Right lobe of liver (tissue), 6 donors: ENCODE data around the gene MAN1B1. TPM values are rescaled to one million over a fixed set of nuclear protein-coding genes. Genes with fewer than 3 reads are reported as not detected.

Experiments
- ATAC-seq, 4 donors: fragments of 200-7000 bp; cut with Tn5 transposase; one replicate each; pipeline ENCODE4 v1.9.1; 2020; ENCODE audit warnings: mild to moderate bottlenecking in 4 of 4, moderate library complexity in 4 of 4
- DNase-seq, 3 donors: peaks; one replicate each; pipeline ENCODE4 v3.0.0-alpha.2; 2020
- H3K27ac ChIP-seq, 3 donors: fragments of 200-600 bp; one replicate each; pipeline ENCODE4 v1.8.0; 2022
- H3K27me3 ChIP-seq, 2 donors: fragments of 200-600 bp; one replicate each; pipeline ENCODE4 v1.8.0; 2022
- H3K36me3 ChIP-seq, 4 donors: fragments of 200-600 bp; sonication (generic) in 1 of 4; one replicate each; pipeline versions ENCODE4 v1.5.1 to v1.8.0; 2017 to 2022; ENCODE audit warnings: control low read depth in 1 of 4
- H3K4me1 ChIP-seq, 4 donors: fragments of 200-600 bp; sonication (generic) in 1 of 4; one replicate each; pipeline versions ENCODE4 v1.5.1 to v1.8.0; 2017 to 2022; ENCODE audit warnings: control low read depth in 1 of 4
- H3K4me3 ChIP-seq, 3 donors: fragments of 200-600 bp; one replicate each; pipeline ENCODE4 v1.8.0; 2022
- H3K9me3 ChIP-seq, 4 donors: fragments of 200-600 bp; sonication (generic) in 1 of 4; one replicate each; pipeline versions ENCODE4 v1.5.1 to v1.8.0; 2017 to 2022; ENCODE audit warnings: control low read depth in 1 of 4
- POLR2A ChIP-seq: fragments of 450-650 bp; IDR thresholded peaks from one replicate; pipeline ENCODE4 v1.6.1; 2017; ENCODE audit warnings: antibody characterized with exemption, mild to moderate bottlenecking
- WGBS: methylation state at CpG from one replicate; pipeline ENCODE4 v1.1.6; 2018; ENCODE audit warnings: low coverage, low lambda C conversion rate; ENCODE audit not compliant: insufficient coverage; ENCODE audit errors: missing lambda C conversion rate; 5-methylcytosine and 5-hydroxymethylcytosine counted together
- intact Hi-C, 2 donors: fragments of 100-400 bp; cut with DNase I; formaldehyde crosslinking; loops; one replicate each; pipeline versions ENCODE4 v1.11.2 to v1.14.1; 2022
- total RNA-seq, 6 experiments: library from RNA; depleted of rRNA in 2 of 6; stranded (reverse); fragments of >200 nt in 2 of 6; fragmentation: NEBNext Ultra II Directional in 3 of 6; extraction: Animal tissue kit (Norgen Biotek cat#: 25700) in 3 of 6; gene quantifications; one replicate each; pipeline versions ENCODE4 v1.1.0 to v1.2.4, GENCODE V29; 2016 to 2023
- TF ChIP-seq, protein P1 (sequence below), 4 donors: fragments of 200-600 bp in 3 of 4; fragments of 450-650 bp in 1 of 4; IDR thresholded peaks; one replicate each; pipeline versions ENCODE4 v1.5.1 to v1.8.0; 2016 to 2022; ENCODE audit warnings: antibody characterized with exemption in 4 of 4, mild to moderate bottlenecking in 2 of 4
- donor health status: DM: no; HTN: yes; CAD: no.
- donor health status: DM: no; HTN: no; CAD: no.
- donor health status: DM: no; HTN: no; CAD: no.
- donor health status: DM: no; HTN: yes; CAD: no.
- donor health status: DM: no; HTN: yes; CAD: no.

Gene MAN1B1
- total RNA-seq, 6 experiments from 2014 or later = 24.0 to 39.1 (median 28.8) TPM

DNA sequence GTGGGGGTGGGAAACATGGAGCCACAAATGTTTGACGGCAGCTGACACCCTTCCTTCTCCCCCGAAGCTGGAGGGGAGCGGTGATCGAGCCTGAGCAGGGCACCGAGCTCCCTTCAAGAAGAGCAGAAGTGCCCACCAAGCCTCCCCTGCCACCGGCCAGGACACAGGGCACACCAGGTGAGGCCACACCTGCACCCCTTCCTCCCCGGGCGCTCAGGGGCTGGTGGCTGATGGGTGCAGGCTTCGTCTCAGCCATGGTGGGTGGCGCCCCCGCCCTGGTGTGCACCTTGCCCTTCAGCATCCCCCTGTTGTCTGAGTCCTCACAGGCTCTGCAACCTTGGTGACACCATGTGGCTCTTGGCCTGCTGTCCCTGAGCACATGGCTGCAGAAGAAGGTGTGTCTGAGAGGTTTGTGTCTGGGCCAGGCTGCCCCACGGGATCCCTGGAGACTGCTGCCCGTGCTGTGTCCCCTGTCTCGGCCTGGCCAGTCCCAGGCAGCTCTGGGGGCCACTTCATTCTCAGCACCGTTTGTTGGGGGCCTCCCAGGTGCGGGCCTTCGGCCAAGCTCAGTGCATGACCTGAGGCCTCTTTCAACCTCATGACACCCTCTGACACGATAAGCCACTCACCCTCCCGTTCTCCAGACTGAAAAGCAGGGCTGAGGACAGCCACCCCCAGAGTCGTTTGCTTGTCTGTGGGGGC, 11.1 kb downstream of the MAN1B1 start:
- H3K36me3 ChIP-seq = peaks cover 0 to 29% (median 7%) of the 10 kb centered on the region in 4 donors
- ATAC-seq (peak in 1 of 4 donors; percentile 10), DNase-seq (no peak)
- no peak overlapping the region for H3K4me3 ChIP-seq
- intact Hi-C loops = loop anchor here in 1 of 2 donors (10.0 kb wide), 1 partner anchor 297 kb away; no protein-coding TSS in a partner anchor
- TF ChIP-seq POLR2A = no peak
- TF ChIP-seq, protein P1, sequence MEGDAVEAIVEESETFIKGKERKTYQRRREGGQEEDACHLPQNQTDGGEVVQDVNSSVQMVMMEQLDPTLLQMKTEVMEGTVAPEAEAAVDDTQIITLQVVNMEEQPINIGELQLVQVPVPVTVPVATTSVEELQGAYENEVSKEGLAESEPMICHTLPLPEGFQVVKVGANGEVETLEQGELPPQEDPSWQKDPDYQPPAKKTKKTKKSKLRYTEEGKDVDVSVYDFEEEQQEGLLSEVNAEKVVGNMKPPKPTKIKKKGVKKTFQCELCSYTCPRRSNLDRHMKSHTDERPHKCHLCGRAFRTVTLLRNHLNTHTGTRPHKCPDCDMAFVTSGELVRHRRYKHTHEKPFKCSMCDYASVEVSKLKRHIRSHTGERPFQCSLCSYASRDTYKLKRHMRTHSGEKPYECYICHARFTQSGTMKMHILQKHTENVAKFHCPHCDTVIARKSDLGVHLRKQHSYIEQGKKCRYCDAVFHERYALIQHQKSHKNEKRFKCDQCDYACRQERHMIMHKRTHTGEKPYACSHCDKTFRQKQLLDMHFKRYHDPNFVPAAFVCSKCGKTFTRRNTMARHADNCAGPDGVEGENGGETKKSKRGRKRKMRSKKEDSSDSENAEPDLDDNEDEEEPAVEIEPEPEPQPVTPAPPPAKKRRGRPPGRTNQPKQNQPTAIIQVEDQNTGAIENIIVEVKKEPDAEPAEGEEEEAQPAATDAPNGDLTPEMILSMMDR (IDR thresholded peaks at IDR 0.05) = no peak
- WGBS = no CpG with 5 or more reads among the region's 20 CpGs
- no peak overlapping the region for H3K27ac ChIP-seq
- no peaks in the 10 kb centered on the region for H3K4me1 ChIP-seq
- no peaks in the 10 kb centered on the region for H3K27me3 ChIP-seq
- no peaks in the 10 kb centered on the region for H3K9me3 ChIP-seq

- TF ChIP-seq POLR2A = no peak
- DNase-seq (no peak), ATAC-seq (peak in 1 of 4 donors; percentile 37)
- Histone ChIP-seq H3K27ac (no peak overlapping the region), H3K27me3 (no peaks in the 10 kb centered on the region), H3K4me1 (no peaks in the 10 kb centered on the region), H3K36me3 (peaks cover 0 to 35% (median 7%) of the 10 kb centered on the region in 4 donors), H3K4me3 (no peak overlapping the region), H3K9me3 (no peaks in the 10 kb centered on the region)
- no CpG with 5 or more reads among the region's 14 CpGs for WGBS
- intact Hi-C loops = loop anchor here in 1 of 2 donors (10.0 kb wide), 1 partner anchor 296 kb away; no protein-coding TSS in a partner anchor
Measured at GRCh38 chr9:137099231-137099630, 12.4 kb downstream of the MAN1B1 start.

DNA sequence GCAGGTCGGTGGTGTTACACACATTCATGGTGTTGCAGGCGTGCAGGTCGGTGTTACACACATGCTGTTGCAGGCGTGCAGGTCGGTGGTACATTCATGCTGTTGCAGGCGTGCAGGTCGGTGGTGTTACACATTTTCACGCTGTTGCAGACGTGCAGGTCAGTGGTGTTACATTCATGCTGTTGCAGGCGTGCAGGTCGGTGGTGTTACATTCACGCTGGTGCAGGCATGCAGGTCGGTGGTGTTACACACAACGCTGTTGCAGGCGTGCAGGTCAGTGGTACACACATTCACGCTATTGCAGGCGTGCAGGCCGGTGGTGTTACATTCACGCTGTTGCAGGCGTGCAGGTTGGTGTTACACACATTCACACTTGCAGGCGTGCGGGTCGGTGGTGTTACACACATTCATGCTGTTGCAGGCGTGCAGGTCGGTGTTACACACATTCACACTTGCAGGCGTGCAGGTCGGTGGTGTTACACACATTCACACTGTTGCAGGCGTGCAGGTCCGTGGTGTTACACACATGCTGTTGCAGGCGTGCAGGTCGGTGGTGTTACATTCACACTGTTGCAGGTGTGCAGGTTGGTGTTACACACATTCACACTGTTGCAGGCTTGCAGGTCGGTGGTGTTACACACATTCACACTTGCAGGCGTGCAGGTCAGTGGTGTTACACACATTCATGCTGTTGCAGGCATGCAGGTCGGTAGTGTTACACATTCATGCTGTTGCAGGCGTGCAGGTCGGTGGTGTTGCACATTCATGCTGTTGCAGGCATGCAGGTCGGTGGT, 16.6 kb downstream of the MAN1B1 start:
- TF ChIP-seq POLR2A = no peak
- 90% methylated on average over 26 of the region's 37 CpGs for WGBS
- intact Hi-C loops = no loop called here
- DNase-seq (no peak), ATAC-seq (no peak)
- Histone ChIP-seq H3K9me3 (no peaks in the 10 kb centered on the region), H3K4me3 (no peak overlapping the region), H3K27ac (no peak overlapping the region), H3K36me3 (peaks cover 0 to 51% (median 6%) of the 10 kb centered on the region in 4 donors), H3K27me3 (no peaks in the 10 kb centered on the region), H3K4me1 (no peaks in the 10 kb centered on the region)

- no peaks in the 10 kb centered on the region for H3K4me1 ChIP-seq
- H3K36me3 ChIP-seq = peaks cover 0 to 46% (median 5%) of the 10 kb centered on the region in 4 donors
- H3K27me3 ChIP-seq = no peaks in the 10 kb centered on the region
- no peak for DNase-seq
- no peak overlapping the region for H3K27ac ChIP-seq
- intact Hi-C loops = no loop called here
- TF ChIP-seq, protein P1 (IDR thresholded peaks at IDR 0.05) = no peak
- TF ChIP-seq POLR2A = no peak
- H3K9me3 ChIP-seq = no peaks in the 10 kb centered on the region
- no peak overlapping the region for H3K4me3 ChIP-seq
- WGBS = 98% methylated on average over 9 of the region's 31 CpGs
- ATAC-seq = no peak
Measured at GRCh38 chr9:137105814-137106661, 19.3 kb downstream of the MAN1B1 start.

- Histone ChIP-seq H3K27me3 (no peaks in the 10 kb centered on the region), H3K4me1 (no peaks in the 10 kb centered on the region), H3K27ac (no peak overlapping the region), H3K4me3 (no peak overlapping the region), H3K36me3 (peaks cover 0 to 39% (median 5%) of the 10 kb centered on the region in 4 donors), H3K9me3 (no peaks in the 10 kb centered on the region)
- DNase-seq (no peak), ATAC-seq (peak in 2 of 4 donors; percentile 3 to 4)
- no CpG with 5 or more reads among the region's 27 CpGs for WGBS
- TF ChIP-seq, protein P1 (IDR thresholded peaks at IDR 0.05) = no peak
- no peak for TF ChIP-seq POLR2A
- intact Hi-C loops = no loop called here
Measured at GRCh38 chr9:137106662-137107250, 20.0 kb downstream of the MAN1B1 start.
